ENCODE results near the gene CDH16.

Gene CDH16

GRCh38 chr16:66913081-66913480 lies 5.6 kb downstream of the CDH16 start:
- no peak for DNase-seq
- no peak for TF ChIP-seq CTCF (IDR thresholded peaks at IDR 0.05; ENCODE audit: low read depth, low read length, missing control alignments)
- Histone ChIP-seq H3K27ac (no peak overlapping the region), H3K27me3 (replicated peaks) (no peaks in the 10 kb centered on the region), H3K36me3 (replicated peaks) (no peaks in the 10 kb centered on the region), H3K4me3 (ENCODE audit: low read depth, low read length) (no peak overlapping the region)
- in situ Hi-C loops (cut with HindIII; ENCODE audit: low pct_ligation_motif_present, low sequenced_read_pairs): no loop called here

GRCh38 chr16:66911801-66912200 lies 6.9 kb downstream of the CDH16 start:
- H3K36me3 ChIP-seq (replicated peaks): no peaks in the 10 kb centered on the region
- no peak for DNase-seq
- in situ Hi-C loops (cut with HindIII; ENCODE audit: low pct_ligation_motif_present, low sequenced_read_pairs): no loop called here
- no peak for TF ChIP-seq CTCF (IDR thresholded peaks at IDR 0.05; ENCODE audit: low read depth, low read length, missing control alignments)
- peaks cover 2% of the 10 kb centered on the region for H3K27me3 ChIP-seq (replicated peaks)
- no peak overlapping the region for H3K4me3 ChIP-seq (ENCODE audit: low read depth, low read length)
- H3K27ac ChIP-seq: no peak overlapping the region

- H3K27me3 ChIP-seq (replicated peaks): peaks cover 2% of the 10 kb centered on the region
- DNase-seq: no peak
- H3K36me3 ChIP-seq (replicated peaks): no peaks in the 10 kb centered on the region
- H3K27ac ChIP-seq: no peak overlapping the region
- in situ Hi-C loops (cut with HindIII; ENCODE audit: low pct_ligation_motif_present, low sequenced_read_pairs): no loop called here
- H3K4me3 ChIP-seq (ENCODE audit: low read depth, low read length): no peak overlapping the region
- no peak for TF ChIP-seq CTCF (IDR thresholded peaks at IDR 0.05; ENCODE audit: low read depth, low read length, missing control alignments)
These were observed 7.6 kb downstream of the CDH16 start for GRCh38 chr16:66911112-66911511.

- peaks cover 2% of the 10 kb centered on the region for H3K27me3 ChIP-seq (replicated peaks)
- no peaks in the 10 kb centered on the region for H3K36me3 ChIP-seq (replicated peaks)
- no peak for DNase-seq
- no peak for TF ChIP-seq CTCF (IDR thresholded peaks at IDR 0.05; ENCODE audit: low read depth, low read length, missing control alignments)
- H3K27ac ChIP-seq: no peak overlapping the region
- in situ Hi-C loops (cut with HindIII; ENCODE audit: low pct_ligation_motif_present, low sequenced_read_pairs): no loop called here
- H3K4me3 ChIP-seq (ENCODE audit: low read depth, low read length): no peak overlapping the region
These were observed 8.3 kb downstream of the CDH16 start for GRCh38 chr16:66910175-66910940.

- Histone ChIP-seq H3K27me3 (replicated peaks) (peaks cover 2% of the 10 kb centered on the region), H3K4me3 (ENCODE audit: low read depth, low read length) (no peak overlapping the region), H3K36me3 (replicated peaks) (no peaks in the 10 kb centered on the region), H3K27ac (no peak overlapping the region)
- DNase-seq: no peak
- in situ Hi-C loops (cut with HindIII; ENCODE audit: low pct_ligation_motif_present, low sequenced_read_pairs): no loop called here
- TF ChIP-seq CTCF (IDR thresholded peaks at IDR 0.05; ENCODE audit: low read depth, low read length, missing control alignments): no peak
These were observed 9.7 kb downstream of the CDH16 start for GRCh38 chr16:66908762-66909559.
